MV-4-11 (cell line): ENCODE results near the gene S1PR4.
"Not testable (repeated sequence)": the region's sequence is repeated elsewhere in the genome, so short reads cannot be mapped to it uniquely, and the experiment has no call there.

Experiments
- DNase-seq: peaks from one replicate; lab custom pipeline; 2025; lab: John Stamatoyannopoulos, UW

Gene S1PR4

GRCh38 chr19:3152419-3152780, 26.2 kb upstream of the S1PR4 start:
- no peak for DNase-seq

GRCh38 chr19:3153286-3154230, 25.0 kb upstream of the S1PR4 start:
- DNase-seq: no peak

GRCh38 chr19:3154447-3154846, 24.1 kb upstream of the S1PR4 start:
- not testable (repeated sequence) for DNase-seq

GRCh38 chr19:3154957-3155736, 23.4 kb upstream of the S1PR4 start:
- peak; percentile 95 for DNase-seq

GRCh38 chr19:3157096-3157845, 21.3 kb upstream of the S1PR4 start:
- no peak for DNase-seq

- no peak for DNase-seq
Measured at GRCh38 chr19:3159565-3159964, 19.0 kb upstream of the S1PR4 start.

GRCh38 chr19:3160219-3160618, 18.4 kb upstream of the S1PR4 start:
- DNase-seq: no peak

- DNase-seq: no peak
Measured at GRCh38 chr19:3161453-3161852, 17.1 kb upstream of the S1PR4 start.

GRCh38 chr19:3162418-3163229, 15.9 kb upstream of the S1PR4 start:
- peak; percentile 30 for DNase-seq

GRCh38 chr19:3163230-3163886, 15.2 kb upstream of the S1PR4 start:
- peak; percentile 43 for DNase-seq

GRCh38 chr19:3163943-3164342, 14.6 kb upstream of the S1PR4 start:
- DNase-seq: no peak

- DNase-seq: no peak
Measured at GRCh38 chr19:3167533-3168272, 10.9 kb upstream of the S1PR4 start.

- no peak for DNase-seq
Measured at GRCh38 chr19:3171894-3172672, 6.5 kb upstream of the S1PR4 start.

- not testable (repeated sequence) for DNase-seq
Measured at GRCh38 chr19:3172673-3173000, 5.9 kb upstream of the S1PR4 start.

GRCh38 chr19:3175781-3176714, 2.5 kb upstream of the S1PR4 start:
- DNase-seq: no peak

- DNase-seq: no peak
Measured at GRCh38 chr19:3176715-3177501, 1.7 kb upstream of the S1PR4 start.

GRCh38 chr19:3178973-3179738, 587 bp downstream of the S1PR4 start:
- DNase-seq: no peak
